Prostate gland (tissue), 2 donors: ENCODE measurements around the gene MCEMP1. TPM values are rescaled to one million over a fixed set of nuclear protein-coding genes. Genes with fewer than 3 reads are reported as not detected.

Source experiments
- DNase-seq: peaks from one replicate; pipeline ENCODE4 v3.0.0-alpha.2; 2019; ENCODE audit warnings: low spot score
- H3K27ac ChIP-seq, 2 donors: fragments of 200-600 bp; sonication (generic); 2 replicates each; pipeline ENCODE4 v1.5.1; 2017 to 2019
- H3K27me3 ChIP-seq: fragments of 200-600 bp; sonication (generic); replicated peaks from 2 replicates; pipeline ENCODE4 v1.5.1; 2019; ENCODE audit not compliant: insufficient read depth
- H3K36me3 ChIP-seq, 2 donors: fragments of 200-600 bp; sonication (generic); 1 replicate in 1 of 2; 2 replicates in 1 of 2; pipeline versions ENCODE4 v1.5.1 to v1.8.1; 2017 to 2019
- H3K4me1 ChIP-seq: fragments of 200-600 bp; sonication (generic); replicated peaks from 2 replicates; pipeline ENCODE4 v1.5.1; 2019
- H3K4me3 ChIP-seq, 2 donors: fragments of 200-600 bp; sonication (generic); 2 replicates each; pipeline ENCODE4 v1.5.1; 2017 to 2019
- H3K9me3 ChIP-seq: fragments of 200-600 bp; sonication (generic); 2 replicates; pipeline ENCODE4 v1.5.1; 2017
- CTCF ChIP-seq, 4 experiments: fragments of 200-600 bp in 2 of 4; fragments of 450-650 bp in 2 of 4; sonication (generic) in 2 of 4; IDR thresholded peaks; 1 replicate in 3 of 4; 2 replicates in 1 of 4; pipeline ENCODE4 v1.5.1; 2016 to 2019; ENCODE audit warnings: antibody characterized with exemption in 4 of 4, mild to moderate bottlenecking in 2 of 4, moderate library complexity in 2 of 4
- POLR2A ChIP-seq: fragments of 450-650 bp; IDR thresholded peaks from one replicate; pipeline ENCODE4 v1.6.1; 2016; ENCODE audit warnings: antibody characterized with exemption, mild to moderate bottlenecking
- POLR2AphosphoS5 ChIP-seq: sonication (generic); formaldehyde crosslinking; IDR thresholded peaks from one replicate; pipeline ENCODE4 v1.6.1; 2017; ENCODE audit warnings: antibody characterized with exemption
- WGBS: methylation state at CpG from one replicate; pipeline ENCODE4 v1.1.5; 2018; 5-methylcytosine and 5-hydroxymethylcytosine counted together
- intact Hi-C: fragments of 100-400 bp; cut with DNase I; formaldehyde crosslinking; loops from one replicate; pipeline ENCODE4 v1.14.2; 2022
- total RNA-seq, 2 donors: library from RNA; depleted of rRNA; stranded (reverse); fragments of >200 nt; gene quantifications; one replicate each; pipeline ENCODE4 v1.1.0, GENCODE V29; 2016

The MCEMP1 gene
- total RNA-seq, 2 donors from 2014 or later = 0.28 TPM; not detected in 1

- Histone ChIP-seq H3K4me3 (no peak overlapping the region), H3K9me3 (no peaks in the 10 kb centered on the region), H3K36me3 (no peaks in the 10 kb centered on the region), H3K27me3 (no peaks in the 10 kb centered on the region), H3K4me1 (no peaks in the 10 kb centered on the region), H3K27ac (no peak overlapping the region)
- TF ChIP-seq POLR2A (no peak), POLR2AphosphoS5 (no peak), CTCF (IDR thresholded peaks at IDR 0.05) (no peak)
- DNase-seq = no peak
- intact Hi-C loops = no loop called here
- WGBS = 92% methylated on average over 1 of the region's 1 CpG
These were observed 39.9 kb downstream of the MCEMP1 start for GRCh38 chr19:7716762-7717161.

GRCh38 chr19:7718668-7719067, 41.8 kb downstream of the MCEMP1 start:
- intact Hi-C loops = no loop called here
- Histone ChIP-seq H3K27ac (no peak overlapping the region), H3K36me3 (no peaks in the 10 kb centered on the region), H3K4me3 (no peak overlapping the region), H3K27me3 (no peaks in the 10 kb centered on the region), H3K9me3 (no peaks in the 10 kb centered on the region), H3K4me1 (no peaks in the 10 kb centered on the region)
- no peak for DNase-seq
- TF ChIP-seq POLR2AphosphoS5 (no peak), CTCF (IDR thresholded peaks at IDR 0.05) (no peak), POLR2A (no peak)
- 57% methylated on average over 8 of the region's 8 CpGs for WGBS

GRCh38 chr19:7720351-7720750, 43.5 kb downstream of the MCEMP1 start:
- no peak for DNase-seq
- no peaks in the 10 kb centered on the region for H3K4me1 ChIP-seq
- no peak overlapping the region for H3K27ac ChIP-seq
- no peaks in the 10 kb centered on the region for H3K36me3 ChIP-seq
- H3K27me3 ChIP-seq = no peaks in the 10 kb centered on the region
- no peaks in the 10 kb centered on the region for H3K9me3 ChIP-seq
- H3K4me3 ChIP-seq = no peak overlapping the region
- intact Hi-C loops = no loop called here
- WGBS = 61% methylated on average over 6 of the region's 6 CpGs
- no peak for TF ChIP-seq POLR2AphosphoS5
- TF ChIP-seq CTCF (IDR thresholded peaks at IDR 0.05) = no peak
- TF ChIP-seq POLR2A = no peak

- no peaks in the 10 kb centered on the region for H3K9me3 ChIP-seq
- no peak overlapping the region for H3K27ac ChIP-seq
- H3K27me3 ChIP-seq = no peaks in the 10 kb centered on the region
- H3K4me3 ChIP-seq = no peak overlapping the region
- H3K36me3 ChIP-seq = no peaks in the 10 kb centered on the region
- DNase-seq = no peak
- H3K4me1 ChIP-seq = no peaks in the 10 kb centered on the region
- intact Hi-C loops = no loop called here
- TF ChIP-seq CTCF (IDR thresholded peaks at IDR 0.05) (no peak), POLR2AphosphoS5 (no peak), POLR2A (no peak)
- 52% methylated on average over 5 of the region's 5 CpGs for WGBS
These were observed 45.4 kb downstream of the MCEMP1 start for GRCh38 chr19:7722231-7722651.

- H3K9me3 ChIP-seq = no peaks in the 10 kb centered on the region
- no peaks in the 10 kb centered on the region for H3K36me3 ChIP-seq
- intact Hi-C loops = no loop called here
- DNase-seq = no peak
- 66% methylated on average over 2 of the region's 2 CpGs for WGBS
- peaks cover 18% of the 10 kb centered on the region for H3K27me3 ChIP-seq
- no peak for TF ChIP-seq POLR2A
- no peak for TF ChIP-seq CTCF (IDR thresholded peaks at IDR 0.05)
- TF ChIP-seq POLR2AphosphoS5 = no peak
- H3K27ac ChIP-seq = no peak overlapping the region
- no peaks in the 10 kb centered on the region for H3K4me1 ChIP-seq
- H3K4me3 ChIP-seq = no peak overlapping the region
These were observed 48.9 kb downstream of the MCEMP1 start for GRCh38 chr19:7725791-7726190.
